Stomach (tissue), 9 donors: Measurements from ENCODE around the gene TMOD4. TPM values are rescaled to one million over a fixed set of nuclear protein-coding genes. Genes with fewer than 3 reads are reported as not detected.
A peak's percentile ranks its signal among the peaks of the same experiment; 100 is the strongest.
"Not testable (repeated sequence)": the region's sequence is repeated elsewhere in the genome, so short reads cannot be mapped to it uniquely, and the experiment has no call there.

Experiments used
- DNase-seq, 2 donors: peaks; one replicate each; pipeline versions ENCODE4 v3.0.0 to v3.0.0-alpha.2; 2013 to 2019
- H3K27ac ChIP-seq, 5 donors: fragments of 200-600 bp in 4 of 5; sonication (generic) in 4 of 5; one replicate each; pipeline ENCODE4 v1.5.1; 2013 to 2019; ENCODE audit warnings: mild to moderate bottlenecking in 1 of 5, moderate library complexity in 1 of 5
- H3K27me3 ChIP-seq, 3 donors: fragments of 200-600 bp; sonication (generic); one replicate each; pipeline ENCODE4 v1.5.1; 2017 to 2019; ENCODE audit warnings: mixed run types in 1 of 3
- H3K36me3 ChIP-seq, 4 donors: fragments of 200-600 bp; sonication (generic); 1 replicate in 3 of 4; 2 replicates in 1 of 4; pipeline ENCODE4 v1.5.1; 2016 to 2019
- H3K4me1 ChIP-seq, 4 donors: fragments of 200-600 bp; sonication (generic); one replicate each; pipeline ENCODE4 v1.5.1; 2016 to 2019
- H3K4me3 ChIP-seq, 4 donors: fragments of 200-600 bp; sonication (generic) in 3 of 4; one replicate each; pipeline ENCODE4 v1.5.1; 2016 to 2019; ENCODE audit warnings: mild to moderate bottlenecking in 1 of 4
- H3K9me3 ChIP-seq, 4 donors: fragments of 200-600 bp; sonication (generic); one replicate each; pipeline ENCODE4 v1.5.1; 2016 to 2019
- EP300 ChIP-seq: sonication (generic); formaldehyde crosslinking; IDR thresholded peaks from one replicate; pipeline ENCODE4 v1.6.1; 2017; ENCODE audit warnings: antibody characterized with exemption
- POLR2A ChIP-seq, 4 donors: fragments of 450-650 bp; IDR thresholded peaks; one replicate each; pipeline ENCODE4 v1.6.1; 2016; ENCODE audit warnings: antibody characterized with exemption in 4 of 4, control low read depth in 2 of 4, mild to moderate bottlenecking in 1 of 4, moderate library complexity in 1 of 4
- POLR2AphosphoS5 ChIP-seq, 3 donors: sonication (generic); formaldehyde crosslinking; IDR thresholded peaks; one replicate each; pipeline ENCODE4 v1.6.1; 2016; ENCODE audit warnings: antibody characterized with exemption in 3 of 3
- WGBS, 5 donors: extraction: QIAGEN DNeasy Blood & Tissue Kit in 3 of 5; methylation state at CpG; one replicate each; pipeline versions ENCODE4 v1.1.5 to v1.1.7; 2013 to 2018; 5-methylcytosine and 5-hydroxymethylcytosine counted together
- intact Hi-C: fragments of 100-400 bp; cut with DNase I; formaldehyde crosslinking; loops from one replicate; pipeline ENCODE4 v1.15.1; 2023; ENCODE audit warnings: low total_unique reads
- polyA plus RNA-seq, 3 donors: library from polyadenylated mRNA; stranded (reverse); fragments of 200-250 nt; gene quantifications; one replicate each; pipeline ENCODE4 v1.2.3, GENCODE V29; 2013
- total RNA-seq, 5 donors: library from RNA; depleted of rRNA; stranded (reverse); fragments of >200 nt; gene quantifications; one replicate each; pipeline versions ENCODE4 v1.1.0 to v1.2.3, GENCODE V29; 2014 to 2016
- TF ChIP-seq, protein P1 (sequence below), 7 experiments: fragments of 450-650 bp in 4 of 7; fragments of 200-600 bp in 3 of 7; sonication (generic) in 3 of 7; IDR thresholded peaks; one replicate each; pipeline ENCODE4 v1.5.1; 2016 to 2019; ENCODE audit warnings: antibody characterized with exemption in 7 of 7, control low read depth in 2 of 7, mild to moderate bottlenecking in 1 of 7
- donor health status: healthy with polysubstance abuse.
- donor health status: Bipolar disorder and iron deficiency.
- donor health status: healthy.

The TMOD4 gene
- total and polyA plus RNA-seq, 8 donors, result 1.2 TPM; not detected in 7

DNA sequence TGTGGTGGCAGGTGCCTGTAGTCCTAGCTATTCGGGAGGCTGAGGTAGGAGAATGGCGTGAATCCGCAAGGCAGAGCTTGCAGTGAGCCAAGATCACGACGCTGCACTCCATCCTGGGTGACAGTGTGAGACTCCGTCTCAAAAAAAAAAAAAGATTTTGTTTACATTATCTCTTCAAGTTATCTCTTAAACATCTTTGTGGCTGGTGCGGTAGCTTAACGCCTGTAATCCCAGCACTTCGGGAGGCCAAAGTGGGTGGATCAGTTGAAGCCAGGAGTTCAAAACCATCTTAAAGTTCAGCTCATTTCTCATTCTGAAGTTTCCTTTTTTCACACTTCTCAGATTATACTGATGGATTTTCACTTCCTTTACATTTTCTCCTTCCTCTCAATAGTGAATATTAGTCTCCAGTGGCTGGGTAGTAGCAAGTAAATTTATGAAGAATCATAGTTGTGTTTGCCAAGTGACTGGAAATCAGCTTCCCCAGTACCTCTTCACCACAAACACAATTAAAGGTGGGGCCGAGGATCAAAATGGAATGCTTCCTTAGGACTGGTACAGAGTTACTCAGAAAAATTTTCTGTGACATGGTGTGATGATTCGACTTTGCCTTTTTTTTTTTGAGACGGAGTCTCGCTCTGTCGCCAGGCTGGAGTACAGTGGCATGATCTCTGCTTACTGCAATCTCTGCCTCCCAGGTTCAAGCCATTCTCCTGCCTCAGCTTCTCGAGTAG is 36.4 kb upstream of the TMOD4 start:
- H3K27me3 ChIP-seq, result no peaks in the 10 kb centered on the region
- no peak overlapping the region for H3K27ac ChIP-seq
- no peak overlapping the region for H3K4me3 ChIP-seq
- intact Hi-C loops, result no loop called here
- 75 to 86% (median 85%) methylated on average over 15 of the region's 15 CpGs for WGBS, 5 donors
- peaks cover 8 to 59% (median 48%) of the 10 kb centered on the region in 4 donors for H3K36me3 ChIP-seq
- no peaks in the 10 kb centered on the region for H3K9me3 ChIP-seq
- TF ChIP-seq POLR2A (IDR thresholded peaks at IDR 0.05), result no peak
- TF ChIP-seq POLR2AphosphoS5 (IDR thresholded peaks at IDR 0.05), result no peak
- no peak for TF ChIP-seq EP300
- TF ChIP-seq, protein P1, sequence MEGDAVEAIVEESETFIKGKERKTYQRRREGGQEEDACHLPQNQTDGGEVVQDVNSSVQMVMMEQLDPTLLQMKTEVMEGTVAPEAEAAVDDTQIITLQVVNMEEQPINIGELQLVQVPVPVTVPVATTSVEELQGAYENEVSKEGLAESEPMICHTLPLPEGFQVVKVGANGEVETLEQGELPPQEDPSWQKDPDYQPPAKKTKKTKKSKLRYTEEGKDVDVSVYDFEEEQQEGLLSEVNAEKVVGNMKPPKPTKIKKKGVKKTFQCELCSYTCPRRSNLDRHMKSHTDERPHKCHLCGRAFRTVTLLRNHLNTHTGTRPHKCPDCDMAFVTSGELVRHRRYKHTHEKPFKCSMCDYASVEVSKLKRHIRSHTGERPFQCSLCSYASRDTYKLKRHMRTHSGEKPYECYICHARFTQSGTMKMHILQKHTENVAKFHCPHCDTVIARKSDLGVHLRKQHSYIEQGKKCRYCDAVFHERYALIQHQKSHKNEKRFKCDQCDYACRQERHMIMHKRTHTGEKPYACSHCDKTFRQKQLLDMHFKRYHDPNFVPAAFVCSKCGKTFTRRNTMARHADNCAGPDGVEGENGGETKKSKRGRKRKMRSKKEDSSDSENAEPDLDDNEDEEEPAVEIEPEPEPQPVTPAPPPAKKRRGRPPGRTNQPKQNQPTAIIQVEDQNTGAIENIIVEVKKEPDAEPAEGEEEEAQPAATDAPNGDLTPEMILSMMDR (IDR thresholded peaks at IDR 0.05), result no peak
- H3K4me1 ChIP-seq, result peaks cover 0 to 45% (median 19%) of the 10 kb centered on the region in 4 donors
- DNase-seq, result no peak

DNA sequence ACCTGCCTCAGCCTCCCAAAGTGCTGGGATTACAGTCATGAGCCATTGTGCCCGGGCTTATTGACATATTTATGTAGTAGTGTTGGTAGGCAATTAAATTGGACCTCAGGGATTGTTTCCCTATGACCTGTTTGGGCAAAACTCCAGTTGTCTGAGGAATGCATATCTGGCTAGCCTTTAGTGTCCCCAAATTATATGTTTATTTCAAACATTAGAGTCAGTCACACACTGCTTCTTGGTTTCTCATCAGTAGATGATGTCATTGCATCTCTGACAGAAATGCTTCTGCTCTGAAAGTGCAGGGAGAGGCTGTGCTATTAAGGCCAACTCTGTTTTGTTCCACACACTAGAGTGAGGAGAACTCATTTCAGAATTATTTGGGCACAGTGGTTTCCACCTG is 35.0 kb upstream of the TMOD4 start:
- no peak for DNase-seq
- no peak for TF ChIP-seq POLR2AphosphoS5 (IDR thresholded peaks at IDR 0.05)
- no peak for TF ChIP-seq POLR2A (IDR thresholded peaks at IDR 0.05)
- TF ChIP-seq, protein P1 (IDR thresholded peaks at IDR 0.05), result no peak
- TF ChIP-seq EP300, result no peak
- 78 to 100% (median 83%) methylated on average over 1 of the region's 1 CpG for WGBS, 5 donors
- Histone ChIP-seq H3K9me3 (no peaks in the 10 kb centered on the region), H3K4me1 (peaks cover 0 to 51% (median 18%) of the 10 kb centered on the region in 4 donors), H3K4me3 (no peak overlapping the region), H3K36me3 (peaks cover 14 to 68% (median 56%) of the 10 kb centered on the region in 4 donors), H3K27me3 (no peaks in the 10 kb centered on the region), H3K27ac (no peak overlapping the region)
- intact Hi-C loops, result no loop called here

DNA sequence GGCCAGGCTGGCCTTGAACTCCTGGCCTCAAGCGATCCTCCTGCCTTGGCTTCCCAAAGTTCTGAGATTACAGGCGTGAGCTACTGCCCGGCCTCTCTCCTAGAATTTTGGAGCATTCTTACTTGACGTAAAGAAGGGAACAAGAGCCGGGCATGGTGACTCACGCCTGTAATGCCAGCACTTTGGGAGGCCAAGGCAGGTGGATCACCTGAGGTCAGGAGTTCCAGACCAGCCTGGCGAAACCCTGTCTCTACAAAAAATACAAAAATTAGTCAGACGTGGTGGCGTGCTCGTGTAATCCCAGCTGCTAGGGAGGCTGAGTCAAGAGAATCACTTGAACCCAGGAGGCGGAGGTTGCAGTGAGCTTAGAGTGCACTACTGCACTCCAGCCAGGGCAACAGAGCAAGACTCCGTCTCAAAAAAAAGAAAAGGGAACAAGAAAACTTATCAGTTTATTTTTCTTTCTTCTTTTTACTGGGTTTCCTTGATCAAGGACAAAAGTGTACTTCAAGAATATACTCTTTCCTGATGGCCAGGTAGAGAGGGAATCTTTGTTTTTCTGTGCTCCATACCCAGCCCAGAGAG is 29.7 kb upstream of the TMOD4 start:
- H3K4me3 ChIP-seq, H3K27ac ChIP-seq, H3K9me3 ChIP-seq, H3K27me3 ChIP-seq, intact Hi-C loops, DNase-seq: not testable (repeated sequence)
- WGBS, 5 donors, result 86 to 94% (median 93%) methylated on average over 12 of the region's 12 CpGs
- Histone ChIP-seq H3K36me3 (peaks cover 18 to 67% (median 62%) of the 10 kb centered on the region in 4 donors), H3K4me1 (peaks cover 21 to 62% (median 39%) of the 10 kb centered on the region in 4 donors)

DNA sequence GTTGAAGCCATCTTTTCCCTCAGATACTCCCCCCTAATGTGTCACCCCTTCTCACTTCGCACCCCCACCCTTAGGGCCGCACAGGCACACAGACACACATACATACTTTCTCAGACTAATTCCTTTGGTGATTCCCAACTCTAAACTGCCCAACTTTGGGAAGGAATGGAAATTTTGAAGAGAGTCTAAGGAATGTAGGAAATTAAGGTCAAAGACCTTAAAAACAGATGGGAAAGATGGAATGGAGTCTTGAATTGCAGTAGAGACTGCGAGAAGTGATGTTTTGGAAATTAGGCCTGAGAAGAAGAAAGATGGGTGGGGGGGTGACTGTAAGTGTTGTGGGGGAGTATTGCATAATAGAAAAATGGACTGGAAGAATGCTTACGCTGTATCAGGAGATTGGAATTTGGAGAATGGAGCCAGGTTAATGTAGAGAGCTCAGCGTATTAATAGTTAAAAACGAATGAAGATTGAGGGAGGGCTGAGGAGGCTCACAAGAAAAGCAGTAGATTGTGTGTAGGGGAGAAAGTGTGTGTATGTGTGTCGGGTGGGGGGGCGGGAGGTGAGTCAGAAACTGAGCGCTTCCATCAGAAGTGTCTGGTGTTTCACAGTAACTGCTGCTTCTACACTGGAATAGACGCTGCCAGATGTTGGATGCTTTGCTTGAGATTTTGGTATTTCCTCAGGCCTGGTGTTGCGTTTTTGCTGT is 24.2 kb upstream of the TMOD4 start:
- TF ChIP-seq POLR2AphosphoS5 (IDR thresholded peaks at IDR 0.05), result no peak
- no peak for TF ChIP-seq EP300
- TF ChIP-seq, protein P1 (IDR thresholded peaks at IDR 0.05), result no peak
- TF ChIP-seq POLR2A (IDR thresholded peaks at IDR 0.05), result no peak
- Histone ChIP-seq H3K4me1 (peaks cover 37 to 78% (median 58%) of the 10 kb centered on the region in 4 donors), H3K27ac (peak overlapping the region; percentile 45 to 94 (median 93)), H3K9me3 (no peaks in the 10 kb centered on the region), H3K4me3 (peak overlapping the region; percentile 73 to 91 (median 74)), H3K27me3 (no peaks in the 10 kb centered on the region), H3K36me3 (peaks cover 8 to 23% (median 17%) of the 10 kb centered on the region in 4 donors)
- WGBS, 5 donors, result 15 to 27% (median 22%) methylated on average over 11 of the region's 11 CpGs
- intact Hi-C loops, result no loop called here
- DNase-seq, result peak in 1 of 2 donors; percentile 59
